ENCODE measurements around the gene KCTD20.
"Not testable (repeated sequence)": the region's sequence is repeated elsewhere in the genome, so short reads cannot be mapped to it uniquely, and the experiment has no call there.

DNA sequence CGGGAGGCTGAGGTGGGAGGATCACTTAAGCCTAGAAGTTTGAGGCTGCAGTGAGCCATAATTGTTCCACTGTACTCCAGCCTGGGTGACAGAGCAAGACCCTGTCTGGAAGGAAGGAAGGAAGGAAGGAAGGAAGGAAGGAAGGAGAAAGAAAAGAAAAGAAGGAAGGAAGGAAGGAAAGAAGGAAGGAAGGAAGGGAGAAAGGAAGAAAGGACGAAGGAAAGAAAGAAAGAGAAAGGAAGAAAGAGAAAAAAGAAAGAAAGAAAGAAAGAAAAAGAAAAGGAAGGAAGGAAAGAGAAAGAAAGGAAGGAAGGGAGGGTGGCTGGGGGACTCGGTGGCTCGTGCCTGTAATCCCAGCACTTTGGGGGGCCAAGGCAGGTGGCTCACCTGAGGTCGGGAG lies 33.1 kb upstream of the KCTD20 start:
- TF ChIP-seq POLR2A (IDR thresholded peaks at IDR 0.05; ENCODE audit: low read depth); CTCF (IDR thresholded peaks at IDR 0.05); POLR2AphosphoS5 (IDR thresholded peaks at IDR 0.05): not testable (repeated sequence)
